ENCODE results near the gene KAT5.
"Not testable (repeated sequence)": the region's sequence is repeated elsewhere in the genome, so short reads cannot be mapped to it uniquely, and the experiment has no call there.

The KAT5 gene

DNA sequence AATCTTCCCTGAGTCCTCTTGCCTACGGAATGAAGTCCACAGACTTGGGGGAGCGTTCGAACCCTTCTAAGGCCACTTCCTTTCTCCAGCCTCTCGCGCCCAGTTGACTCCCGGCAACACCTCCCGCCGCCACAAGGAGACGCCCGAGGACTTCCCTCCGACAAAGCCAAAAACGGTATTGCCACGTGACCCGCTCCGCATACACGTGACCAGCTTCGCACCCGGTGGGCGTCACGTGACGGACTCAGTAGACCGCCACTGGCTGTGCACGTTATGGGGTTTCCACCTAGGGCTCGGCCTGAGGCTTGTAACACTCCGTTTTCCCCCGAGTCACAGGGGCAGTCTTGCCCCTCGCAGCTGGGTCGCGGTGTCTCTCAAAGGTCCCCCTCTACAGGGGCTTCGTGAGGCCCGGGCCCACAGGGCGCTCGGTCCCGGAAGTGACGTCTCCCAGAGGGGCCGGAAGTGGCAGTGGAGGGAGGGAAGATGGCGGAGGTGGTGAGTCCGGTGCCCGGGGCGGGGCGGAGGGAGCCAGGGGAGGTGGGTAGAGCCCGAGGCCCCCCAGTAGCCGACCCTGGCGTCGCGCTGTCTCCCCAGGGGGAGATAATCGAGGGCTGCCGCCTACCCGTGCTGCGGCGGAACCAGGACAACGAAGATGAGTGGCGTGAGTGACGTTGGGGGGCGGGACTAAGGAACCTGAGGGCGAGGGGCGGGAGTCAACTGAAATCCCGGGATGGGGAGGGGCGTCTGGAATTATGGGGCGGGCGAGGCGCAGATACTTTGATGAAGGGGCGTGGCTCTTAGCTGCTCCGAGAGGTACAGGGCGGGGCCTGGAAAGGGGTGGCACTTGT, at the start of gene KAT5:
TSS of gene KAT5 (plus strand) at position 468 of the 848 bp plus-strand sequence. CDS start at position 484, 16 bp downstream.
- DNase-seq (ENCODE audit: low spot score) = peak; percentile 97

DNA sequence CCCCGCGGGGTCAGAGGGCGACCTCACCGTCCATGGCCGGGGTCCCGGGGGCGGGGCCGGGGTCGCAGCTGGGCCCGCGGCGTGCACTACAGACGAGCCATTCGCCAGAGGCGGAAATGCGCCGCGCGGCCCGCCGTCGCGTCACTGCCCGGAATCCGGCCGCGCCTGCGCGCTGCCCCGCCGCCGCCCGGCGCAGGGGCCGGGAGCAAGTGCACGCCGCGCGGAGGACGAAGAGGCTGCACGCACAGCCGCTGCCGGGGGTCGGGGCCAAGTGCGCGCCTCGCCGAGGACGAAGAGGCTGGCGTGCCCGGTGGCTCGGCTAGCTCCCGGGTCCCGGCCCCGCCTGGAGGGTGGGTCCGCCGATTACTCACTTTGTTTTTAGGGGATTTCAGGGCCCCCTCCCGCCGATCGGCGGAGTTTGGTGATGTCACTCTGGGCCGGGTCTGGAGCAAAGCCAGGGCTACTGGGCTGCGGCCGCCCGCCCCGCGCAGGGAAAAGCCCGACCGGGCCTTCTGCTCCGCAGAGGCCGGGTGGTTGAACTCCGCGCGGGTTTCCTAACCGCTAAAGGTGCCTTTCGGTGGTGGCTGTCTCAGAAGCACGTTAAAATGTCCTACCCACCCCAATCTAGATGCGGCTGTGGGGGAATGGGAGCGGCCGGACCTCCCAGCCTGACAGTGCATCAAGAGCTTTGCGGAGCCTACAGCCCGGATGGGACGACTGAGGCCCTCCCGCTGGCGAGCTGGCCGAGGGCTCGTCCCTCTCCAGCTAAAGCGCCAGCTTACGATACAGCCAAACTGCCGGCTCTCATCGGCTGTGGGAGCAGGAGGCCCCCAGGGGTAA, 49.0 kb upstream of the KAT5 start, which contains the start of gene RELA:
TSS of gene RELA (minus strand) at position 118 of the 840 bp plus-strand sequence. CDS start at position 34, 84 bp downstream.
- DNase-seq (ENCODE audit: low spot score) = peak; percentile 94

DNA sequence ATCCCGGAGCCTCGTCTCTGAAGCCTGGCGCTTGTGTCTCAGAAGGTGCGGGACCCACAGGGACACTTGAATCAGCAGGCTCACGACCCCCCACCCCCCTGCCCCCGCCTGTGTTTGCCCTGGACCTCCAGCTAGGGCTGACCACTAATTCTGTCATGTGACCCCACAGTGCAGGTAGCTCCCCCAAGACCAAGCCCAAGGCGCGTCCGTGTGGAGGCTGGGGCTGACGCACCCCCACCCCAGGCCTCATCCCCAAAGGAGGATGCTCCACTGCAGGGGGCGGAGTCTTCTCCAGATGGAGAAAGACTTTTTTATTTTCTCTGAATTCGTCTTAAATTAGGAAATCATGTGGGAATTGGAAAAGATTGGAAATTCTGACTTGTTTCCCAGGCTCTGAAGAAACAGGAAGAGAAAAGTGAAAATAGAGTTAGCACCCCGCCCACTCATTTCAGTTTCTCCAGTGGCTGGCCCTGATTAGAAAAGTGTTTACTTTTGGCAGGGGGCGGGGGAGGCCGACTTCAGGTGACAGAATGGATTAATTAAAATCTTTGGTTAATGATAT, 48.3 kb upstream of the KAT5 start:
- DNase-seq (ENCODE audit: low spot score) = peak; percentile 40

DNA sequence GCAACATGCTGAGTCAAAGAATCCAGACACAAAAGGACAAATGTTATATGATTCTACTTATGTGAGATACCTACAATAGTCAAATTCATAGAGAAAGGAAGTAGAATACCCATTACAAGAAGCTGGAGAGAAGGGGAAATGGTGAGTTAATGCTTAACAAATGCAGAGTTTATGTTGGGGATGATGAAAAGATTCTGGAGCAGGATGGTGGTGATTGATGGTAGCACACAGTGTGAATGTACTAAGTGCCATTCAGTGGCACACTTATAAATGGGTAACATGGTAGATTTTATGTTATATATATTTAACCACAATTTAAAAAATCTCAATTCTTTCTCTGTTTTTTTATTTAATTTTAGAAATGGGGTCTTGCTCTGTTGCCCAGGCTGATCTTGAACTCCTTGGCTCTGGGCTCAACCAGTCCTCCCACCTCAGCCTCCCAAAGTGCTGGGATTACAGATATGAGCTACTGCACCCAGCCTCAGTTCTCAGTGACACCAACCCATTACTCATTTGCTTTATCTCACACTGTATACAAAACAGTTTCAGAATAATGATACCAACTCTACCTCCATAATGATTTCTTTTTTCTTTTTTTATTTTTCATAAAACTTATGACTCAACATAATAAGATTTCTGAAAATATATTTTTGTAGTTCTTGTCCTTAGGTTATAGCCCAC, 39.7 kb upstream of the KAT5 start:
- DNase-seq (ENCODE audit: low spot score) = no peak

DNA sequence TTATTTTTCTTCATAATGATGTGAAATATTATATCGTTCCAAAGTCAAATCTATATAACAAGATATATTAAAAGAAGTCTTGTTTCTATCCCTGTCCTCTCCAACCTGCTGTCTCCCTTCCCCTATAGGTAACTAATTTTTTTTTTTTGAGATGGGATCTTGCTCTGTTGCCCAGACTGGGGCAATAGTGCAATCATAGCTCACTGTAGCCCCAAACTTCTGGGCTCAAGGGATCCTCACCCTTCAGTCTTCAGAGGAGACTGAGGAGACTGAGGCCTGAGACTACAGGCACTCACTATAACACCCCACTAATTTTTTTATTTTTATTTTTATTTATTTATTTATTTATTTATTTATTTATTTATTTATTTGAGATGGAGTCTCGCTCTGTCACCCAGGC, 39.1 kb upstream of the KAT5 start:
- DNase-seq (ENCODE audit: low spot score) = no peak

DNA sequence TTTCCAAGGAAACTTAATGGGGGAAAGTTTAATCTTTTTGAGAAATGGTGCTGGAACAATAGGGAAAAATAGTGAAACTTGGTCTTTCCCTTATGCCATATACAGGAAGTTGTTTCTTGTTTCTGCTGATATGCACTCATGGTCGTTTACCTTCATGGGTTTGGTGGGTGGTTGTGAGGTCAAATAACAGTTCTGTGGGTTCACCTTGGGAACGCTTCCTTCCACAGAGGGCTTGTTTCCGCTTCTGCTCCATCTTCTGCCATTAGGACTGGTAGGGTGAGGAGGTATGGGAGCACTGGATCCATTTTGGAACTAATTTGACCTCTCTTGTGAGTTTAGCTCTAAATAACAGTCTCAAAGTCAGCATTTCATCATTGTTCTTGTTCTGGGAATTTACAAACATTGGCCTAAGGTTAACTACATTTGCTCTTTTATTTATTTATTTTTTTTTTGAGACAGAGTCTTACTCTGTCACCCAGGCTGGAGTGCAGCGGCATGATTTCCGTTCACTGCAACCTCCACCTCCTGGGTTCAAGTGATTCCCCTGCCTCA, 31.8 kb upstream of the KAT5 start:
- DNase-seq (ENCODE audit: low spot score) = no peak

DNA sequence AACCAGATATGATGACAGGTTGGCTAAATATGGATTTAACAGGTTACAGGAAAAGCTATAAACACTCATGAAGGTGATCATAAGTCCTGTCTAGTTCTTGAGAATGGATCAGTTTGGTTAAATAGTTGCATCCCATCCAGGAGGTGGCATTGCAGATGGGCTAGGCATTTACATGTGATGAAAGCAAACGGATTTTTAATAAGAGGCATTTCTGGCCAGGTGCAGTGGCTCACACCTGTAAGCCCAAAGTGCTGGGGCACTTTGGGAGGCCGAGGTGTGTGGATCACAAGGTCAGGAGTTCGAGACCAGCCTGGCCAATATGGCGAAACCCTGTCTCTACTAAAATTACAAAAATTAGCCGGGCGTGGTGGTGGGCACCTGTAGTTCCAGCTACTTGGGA, 28.6 kb upstream of the KAT5 start:
- DNase-seq (ENCODE audit: low spot score) = not testable (repeated sequence)

DNA sequence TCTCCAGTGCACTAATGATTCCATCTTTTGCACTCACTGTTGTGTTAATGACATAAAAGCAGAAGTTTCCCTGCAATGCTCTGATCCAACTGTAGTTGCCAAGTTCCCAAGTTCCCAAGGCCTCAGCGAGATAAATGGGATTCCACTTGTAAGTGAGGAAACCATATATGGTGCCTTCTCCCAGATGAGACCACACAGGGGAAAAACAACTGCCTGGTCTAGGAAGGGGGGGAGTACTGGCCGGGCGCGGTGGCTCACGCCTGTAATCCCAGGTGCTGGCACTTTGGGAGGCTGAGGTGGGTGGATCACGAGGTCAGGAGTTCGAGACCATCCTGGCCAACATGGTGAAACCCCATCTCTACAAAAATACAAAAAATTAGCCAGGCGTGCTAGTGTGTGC, 26.1 kb upstream of the KAT5 start:
- DNase-seq (ENCODE audit: low spot score) = no peak

DNA sequence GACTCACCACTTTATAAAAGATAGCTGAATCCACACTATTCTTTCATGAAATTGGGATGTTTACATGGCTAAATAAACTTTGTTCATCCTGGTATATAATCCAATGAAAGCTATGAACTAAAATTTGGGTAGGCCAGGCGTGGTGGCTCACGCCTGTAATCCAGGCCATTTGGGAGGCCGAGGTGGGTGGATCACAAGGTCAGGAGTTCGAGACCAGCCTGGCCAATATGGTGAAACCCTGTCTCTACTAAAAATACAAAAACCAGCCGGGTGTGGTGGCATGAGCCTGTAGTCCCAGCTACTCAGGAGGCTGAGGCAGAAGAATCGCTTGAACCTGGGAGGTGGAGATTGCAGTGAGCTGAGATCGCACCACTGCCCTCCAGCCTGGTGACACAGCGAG, 20.2 kb upstream of the KAT5 start:
- DNase-seq (ENCODE audit: low spot score) = not testable (repeated sequence)

DNA sequence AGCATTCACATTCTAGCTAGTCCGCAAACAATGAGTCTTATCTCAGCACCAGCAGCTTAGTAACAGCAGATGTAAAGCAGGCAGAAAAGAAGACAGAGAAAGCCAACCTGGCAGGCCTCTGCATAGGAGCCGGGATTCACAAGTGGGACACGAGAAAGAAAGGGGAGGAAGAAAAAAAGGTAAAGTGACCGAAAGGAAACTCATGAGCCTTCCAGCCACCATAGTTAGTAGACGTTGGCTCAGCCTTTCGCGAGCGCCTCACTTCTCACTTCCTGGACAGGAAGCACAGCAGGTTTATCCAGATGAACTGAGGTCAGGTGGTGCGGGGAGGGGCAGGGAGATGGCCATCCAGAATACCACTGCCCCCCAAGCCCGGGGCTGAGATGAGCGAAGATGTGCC, 19.7 kb upstream of the KAT5 start:
- no peak for DNase-seq (ENCODE audit: low spot score)

DNA sequence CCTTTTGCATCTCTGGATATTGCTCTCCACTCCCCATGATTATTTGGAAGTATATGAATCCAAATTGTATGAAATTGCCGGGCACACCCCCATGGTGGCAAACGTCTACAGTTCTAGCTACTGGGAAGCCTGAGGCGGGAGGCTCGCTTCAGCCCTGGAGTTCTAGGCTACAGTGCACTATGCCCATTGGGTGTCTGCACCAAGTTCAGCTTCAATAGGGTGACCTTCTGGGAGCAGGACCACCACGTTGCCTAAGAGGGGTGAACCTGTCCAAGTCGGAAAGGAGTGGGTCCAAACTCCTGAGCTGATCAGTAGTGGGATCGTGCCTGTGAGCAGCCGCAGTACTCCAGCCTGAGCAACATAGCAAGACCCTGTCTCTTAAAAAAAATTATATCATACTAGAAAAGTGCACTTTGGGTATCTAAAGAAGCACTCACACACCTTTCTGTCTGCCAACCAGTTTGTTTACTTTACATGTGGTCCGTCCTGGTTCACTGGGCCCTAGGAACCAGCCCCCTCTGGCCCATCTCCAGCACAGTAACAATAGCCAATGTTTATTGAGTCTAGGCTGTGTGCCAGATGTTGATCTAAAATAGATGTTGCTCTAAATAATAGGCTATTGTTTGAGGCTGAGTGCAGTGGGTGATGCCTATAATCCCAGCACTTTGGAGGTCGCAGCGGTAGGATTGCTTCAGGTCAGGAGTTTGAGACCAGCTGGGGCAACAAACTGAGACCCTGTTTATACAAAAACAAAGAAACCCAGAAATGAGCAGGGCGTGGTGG, 16.4 kb upstream of the KAT5 start:
- DNase-seq (ENCODE audit: low spot score) = no peak

DNA sequence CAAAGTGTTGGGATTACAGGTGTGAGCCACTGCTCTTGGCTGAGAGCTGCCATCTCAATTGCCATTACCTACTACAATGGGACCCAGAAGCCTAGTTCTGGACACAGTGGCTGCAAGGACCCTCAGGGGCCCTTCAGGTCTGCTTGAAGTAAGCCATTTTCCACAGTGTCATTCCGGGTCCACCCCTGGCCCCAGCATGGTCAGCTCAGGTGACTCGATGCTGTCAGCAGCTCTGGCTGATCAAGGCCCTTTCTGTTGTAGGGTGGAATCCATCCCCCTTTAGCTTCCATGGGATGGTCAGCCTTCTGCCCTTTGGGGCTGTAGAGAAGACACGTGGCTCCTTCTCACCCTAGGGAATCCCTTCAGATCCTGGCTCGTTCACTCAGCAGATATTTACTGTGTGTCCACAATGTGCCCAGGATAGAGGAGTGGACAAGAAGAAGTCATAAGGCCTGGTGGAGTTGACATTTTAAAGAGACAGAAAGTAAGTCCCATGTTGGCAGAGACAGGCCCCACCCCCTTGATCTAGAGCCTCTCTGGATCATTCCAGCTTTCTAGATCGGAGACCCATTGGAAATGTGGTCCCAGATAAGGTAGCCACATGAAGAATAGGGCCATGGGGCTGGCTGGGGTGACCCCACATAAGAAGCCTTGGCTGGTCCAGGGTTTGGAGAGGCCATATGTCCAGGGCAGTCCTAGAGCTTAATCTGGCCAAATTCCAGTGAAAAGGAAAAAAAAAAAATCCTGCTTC, 15.1 kb upstream of the KAT5 start:
- DNase-seq (ENCODE audit: low spot score) = no peak

DNA sequence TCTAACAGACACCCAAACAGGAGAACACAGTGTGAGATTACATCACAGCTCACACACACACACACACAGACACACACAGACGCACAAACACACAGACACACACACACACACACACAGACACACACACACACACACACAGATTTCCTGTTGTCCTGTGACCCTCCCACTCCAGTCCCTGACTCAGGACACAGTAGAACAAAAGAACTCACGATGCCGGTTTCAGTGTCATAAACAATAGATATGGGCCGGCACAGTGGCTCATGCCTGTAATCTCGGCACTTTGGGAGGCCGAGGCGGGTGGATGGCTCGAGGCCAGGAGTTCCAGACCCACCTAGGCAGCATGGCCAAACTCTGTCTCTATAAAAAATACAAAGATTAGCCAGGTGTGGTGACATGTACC, 13.8 kb upstream of the KAT5 start:
- no peak for DNase-seq (ENCODE audit: low spot score)

DNA sequence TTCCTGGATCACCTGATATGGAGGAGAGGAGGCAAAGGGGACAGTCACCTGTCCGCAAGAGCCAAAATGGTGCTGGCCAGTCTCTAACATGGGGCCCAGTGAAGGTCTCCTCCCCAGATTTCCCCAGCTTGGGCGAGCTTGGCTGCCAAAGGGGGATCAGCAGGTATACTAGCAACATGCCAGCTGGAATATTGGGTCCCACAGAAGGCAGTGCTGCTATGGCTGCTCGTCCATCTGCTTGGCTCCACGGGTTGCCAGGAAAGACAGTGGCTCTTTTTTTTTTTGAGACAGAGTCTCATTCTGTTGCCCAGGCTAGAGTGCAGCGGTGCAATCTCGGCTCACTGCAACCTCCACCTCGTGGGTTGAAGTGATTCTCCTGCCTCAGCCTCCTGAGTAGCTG, 12.7 kb upstream of the KAT5 start:
- no peak for DNase-seq (ENCODE audit: low spot score)

DNA sequence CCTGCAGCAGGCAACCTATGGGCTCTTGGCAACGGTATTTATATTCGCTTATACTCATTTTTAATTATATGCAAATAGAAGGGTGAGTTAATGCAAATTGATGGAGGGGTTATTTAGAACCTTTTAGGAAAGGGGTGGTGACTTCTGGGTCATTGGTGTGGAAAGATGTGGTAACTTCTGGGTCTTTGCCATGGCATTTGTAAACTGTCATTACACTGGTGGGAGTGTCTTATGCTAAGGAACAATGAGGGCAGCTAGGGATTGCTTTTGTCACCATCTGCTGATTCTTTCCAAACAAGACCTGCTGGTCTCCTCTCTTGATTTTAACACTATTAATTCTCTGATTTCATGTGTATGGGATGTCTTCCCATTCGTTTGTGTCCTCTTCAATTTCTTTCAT, 11.7 kb upstream of the KAT5 start:
- no peak for DNase-seq (ENCODE audit: low spot score)

DNA sequence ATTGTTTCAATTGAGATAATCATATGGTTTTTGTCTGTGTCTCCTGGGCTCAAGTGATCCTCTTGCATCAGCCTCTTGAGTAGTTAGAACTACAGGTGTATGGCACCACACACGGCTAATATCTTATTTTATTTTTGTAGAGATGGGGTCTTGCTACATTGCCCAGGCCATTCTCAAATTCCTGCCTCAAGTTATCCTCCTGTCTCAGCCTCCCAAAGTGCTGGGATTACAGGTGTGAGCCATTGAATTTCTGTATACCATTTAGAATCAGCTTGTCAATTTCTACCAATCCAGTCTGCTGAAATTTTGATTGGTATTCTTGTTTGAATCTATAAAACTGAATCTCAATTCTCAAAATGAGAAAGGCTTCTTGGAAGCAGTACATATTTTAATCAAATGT, 10.4 kb upstream of the KAT5 start:
- no peak for DNase-seq (ENCODE audit: low spot score)

DNA sequence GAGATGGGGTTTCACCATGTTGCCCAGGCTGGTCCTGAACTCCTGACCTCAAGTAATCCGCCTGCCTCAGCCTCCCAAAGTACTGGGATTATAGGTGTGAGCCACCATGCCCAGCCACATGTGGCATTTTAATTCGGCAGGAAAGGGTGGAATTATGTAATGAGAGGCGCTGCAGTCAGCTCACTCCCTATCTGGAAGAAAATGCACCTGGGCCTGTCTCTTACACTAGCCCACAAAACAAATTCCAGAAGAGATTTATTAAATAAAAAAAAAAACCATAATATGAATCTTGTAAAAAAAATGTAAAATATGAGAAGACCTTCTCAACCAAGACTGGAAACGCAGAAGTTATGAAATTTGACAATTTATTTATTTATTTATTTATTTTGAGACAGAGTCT, 8.2 kb upstream of the KAT5 start:
- no peak for DNase-seq (ENCODE audit: low spot score)

DNA sequence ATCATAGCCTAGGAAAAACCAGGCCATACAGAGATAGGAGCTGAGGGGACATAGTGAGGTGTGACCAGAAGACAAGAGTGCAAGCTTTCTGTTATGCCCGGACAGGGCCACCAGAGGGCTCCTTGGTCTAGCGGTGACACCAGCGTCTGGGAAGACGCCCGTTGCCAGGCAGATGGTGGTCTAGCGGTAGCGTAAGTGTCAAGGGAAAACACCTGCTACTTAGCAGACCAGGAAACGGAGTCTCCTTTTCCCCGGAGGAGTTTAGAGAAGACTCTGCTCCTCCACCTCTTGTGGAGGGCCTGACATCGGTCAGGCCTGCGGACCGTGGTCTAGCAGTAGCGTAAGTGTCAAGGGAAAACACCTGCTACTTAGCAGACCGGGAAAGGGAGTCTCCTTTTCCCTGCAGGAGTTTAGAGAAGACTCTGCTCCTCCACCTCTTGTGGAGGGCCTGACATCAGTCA, 5.7 kb upstream of the KAT5 start:
- DNase-seq (ENCODE audit: low spot score) = peak; percentile 79

DNA sequence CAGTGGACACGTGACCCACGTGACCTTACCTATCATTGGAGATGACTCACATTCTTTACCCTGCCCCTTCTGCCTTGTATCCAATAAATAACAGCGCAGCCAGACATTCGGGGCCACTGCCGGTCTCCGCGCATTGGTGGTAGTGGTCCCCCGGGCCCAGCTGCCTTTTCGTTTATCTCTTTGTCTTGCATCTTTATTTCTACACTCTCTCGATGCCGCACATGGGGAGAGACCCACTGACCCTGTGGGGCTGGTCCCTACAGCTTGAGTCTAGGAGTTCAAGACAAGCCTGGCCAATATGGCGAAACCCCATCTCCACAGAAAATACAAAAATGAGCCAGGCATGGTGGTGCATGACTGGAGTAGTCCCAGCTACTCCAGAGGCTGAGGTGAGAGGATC, 5.0 kb upstream of the KAT5 start:
- DNase-seq (ENCODE audit: low spot score) = not testable (repeated sequence)

DNA sequence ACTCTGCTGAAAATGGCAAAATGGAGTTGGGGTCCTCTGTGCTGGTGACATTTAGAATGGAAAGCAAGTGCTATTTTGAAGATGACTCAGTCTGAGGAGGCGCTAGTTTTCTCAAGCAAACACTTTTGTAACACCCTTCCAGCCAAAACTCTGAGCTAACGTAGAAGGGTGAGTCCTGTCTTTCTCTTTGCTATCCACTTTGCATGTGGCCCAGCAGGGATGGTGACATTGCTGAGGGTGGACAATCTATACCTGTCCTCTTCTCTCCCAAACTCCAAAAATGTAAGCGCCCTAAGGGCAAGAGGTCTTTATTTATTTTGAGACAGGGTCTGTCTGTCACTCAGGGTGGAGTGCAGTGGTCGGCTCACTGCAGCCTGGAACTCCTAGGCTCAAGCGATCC, 3.6 kb upstream of the KAT5 start:
- no peak for DNase-seq (ENCODE audit: low spot score)

Measured in CD4-positive, alpha-beta T cell treated with Interleukin-15 for 4 hours (primary cell).